CD4-positive, alpha-beta T cell treated with Interferon gamma for 1 hour (primary cell): ENCODE data around the gene CEP135.

ENCODE experiments used
- DNase-seq: peaks from one replicate; pipeline ENCODE4 v3.0.0-alpha.2; 2020

CEP135 gene

DNA sequence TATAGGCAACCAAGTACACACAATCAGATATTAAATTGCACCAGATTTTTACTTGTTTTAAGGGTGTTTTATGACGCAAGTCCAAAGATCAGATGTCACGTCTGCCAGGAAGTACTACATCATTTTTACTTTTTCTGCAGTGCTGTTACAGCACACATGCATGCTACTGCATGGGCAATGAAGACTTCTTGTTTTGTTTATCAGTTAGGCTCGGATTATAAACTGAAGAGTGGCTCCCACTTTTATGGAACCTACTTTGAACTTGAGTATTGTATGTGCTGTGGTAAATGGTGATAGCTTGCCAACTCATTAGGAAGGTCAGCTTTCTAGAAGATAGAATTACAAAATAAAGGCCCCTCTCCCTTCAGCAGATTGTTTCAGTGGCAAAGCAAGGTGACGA, 131.6 kb downstream of the CEP135 start:
- DNase-seq = no peak

DNA sequence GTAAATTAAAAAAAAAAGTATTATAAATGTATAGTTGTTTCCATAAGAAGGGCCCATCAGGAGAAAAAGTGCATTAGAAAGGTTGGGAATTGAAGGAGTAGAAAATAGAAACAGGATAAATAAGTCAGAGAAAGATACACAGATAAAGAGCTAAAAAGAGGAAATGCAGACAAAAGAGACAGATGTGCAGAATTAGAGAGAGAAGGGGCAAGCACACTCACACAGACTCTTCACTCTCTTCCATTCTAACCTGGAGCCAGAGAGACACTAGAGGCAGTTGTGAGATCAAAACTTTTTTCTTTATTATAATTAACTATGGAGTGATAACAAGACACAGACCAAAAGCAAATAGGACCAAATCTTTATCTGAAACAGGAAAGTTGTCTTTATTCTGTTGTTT, 134.1 kb downstream of the CEP135 start:
- no peak for DNase-seq
